Measurements from ENCODE around the gene KCNG2.

DNA sequence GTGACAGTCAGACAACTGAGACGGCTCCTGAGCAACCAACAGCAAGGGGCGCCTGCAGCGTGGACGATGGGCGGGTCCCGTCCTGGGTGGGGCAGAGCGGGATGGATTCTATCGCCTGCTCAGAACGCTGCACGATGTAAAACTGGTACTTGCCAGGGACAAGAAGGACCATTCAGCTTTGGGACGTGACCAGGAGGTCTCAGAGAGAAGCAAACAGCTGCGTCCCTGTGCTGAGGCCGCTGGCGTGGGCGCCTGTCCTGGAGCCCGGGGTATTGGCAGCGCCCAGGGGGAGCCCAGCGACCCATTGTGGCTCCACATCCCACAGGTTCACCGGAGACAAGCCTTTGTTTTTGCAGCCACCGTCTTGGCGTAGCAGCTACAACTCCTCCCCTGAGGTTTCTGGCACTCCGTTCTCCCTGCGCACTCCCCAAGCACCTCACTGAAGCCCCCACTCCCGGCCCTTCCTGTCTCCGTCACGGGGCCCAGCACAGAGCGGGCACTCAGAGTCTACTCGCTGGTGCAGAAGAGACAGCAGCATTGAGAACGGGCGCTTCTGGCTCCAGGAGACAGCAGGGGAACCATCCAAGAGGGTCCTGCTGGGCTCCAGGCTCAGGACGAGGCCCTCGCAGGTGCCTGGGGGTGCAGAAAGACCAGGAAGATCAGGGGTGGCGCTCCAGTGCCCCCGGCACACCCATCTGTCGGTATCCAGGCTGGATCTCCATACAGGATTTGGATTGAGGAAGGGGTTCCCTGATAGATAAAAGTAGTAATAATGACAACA, 22.1 kb upstream of the KCNG2 start:
- TF ChIP-seq, protein P1, sequence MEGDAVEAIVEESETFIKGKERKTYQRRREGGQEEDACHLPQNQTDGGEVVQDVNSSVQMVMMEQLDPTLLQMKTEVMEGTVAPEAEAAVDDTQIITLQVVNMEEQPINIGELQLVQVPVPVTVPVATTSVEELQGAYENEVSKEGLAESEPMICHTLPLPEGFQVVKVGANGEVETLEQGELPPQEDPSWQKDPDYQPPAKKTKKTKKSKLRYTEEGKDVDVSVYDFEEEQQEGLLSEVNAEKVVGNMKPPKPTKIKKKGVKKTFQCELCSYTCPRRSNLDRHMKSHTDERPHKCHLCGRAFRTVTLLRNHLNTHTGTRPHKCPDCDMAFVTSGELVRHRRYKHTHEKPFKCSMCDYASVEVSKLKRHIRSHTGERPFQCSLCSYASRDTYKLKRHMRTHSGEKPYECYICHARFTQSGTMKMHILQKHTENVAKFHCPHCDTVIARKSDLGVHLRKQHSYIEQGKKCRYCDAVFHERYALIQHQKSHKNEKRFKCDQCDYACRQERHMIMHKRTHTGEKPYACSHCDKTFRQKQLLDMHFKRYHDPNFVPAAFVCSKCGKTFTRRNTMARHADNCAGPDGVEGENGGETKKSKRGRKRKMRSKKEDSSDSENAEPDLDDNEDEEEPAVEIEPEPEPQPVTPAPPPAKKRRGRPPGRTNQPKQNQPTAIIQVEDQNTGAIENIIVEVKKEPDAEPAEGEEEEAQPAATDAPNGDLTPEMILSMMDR (conservative IDR thresholded peaks at IDR 0.05; ENCODE audit: low read depth in 2 of 2): no peak
- TF ChIP-seq CREB1 (CRISPR knock-in tag; IDR thresholded peaks at IDR 0.05; ENCODE audit: low read depth) (no peak), EZH2phosphoT487 (IDR thresholded peaks at IDR 0.05; ENCODE audit: unreplicated experiment) (no peak), EZH2 (IDR thresholded peaks at IDR 0.05; ENCODE audit: low read depth, unreplicated experiment) (no peak), POLR2AphosphoS5 (IDR thresholded peaks at IDR 0.05; ENCODE audit: low read depth) (no peak), ZNF114 (CRISPR knock-in tag; IDR thresholded peaks at IDR 0.05) (no peak), JUNB (IDR thresholded peaks at IDR 0.05; ENCODE audit: unreplicated experiment) (no peak)
- TF ChIP-seq, protein P2, sequence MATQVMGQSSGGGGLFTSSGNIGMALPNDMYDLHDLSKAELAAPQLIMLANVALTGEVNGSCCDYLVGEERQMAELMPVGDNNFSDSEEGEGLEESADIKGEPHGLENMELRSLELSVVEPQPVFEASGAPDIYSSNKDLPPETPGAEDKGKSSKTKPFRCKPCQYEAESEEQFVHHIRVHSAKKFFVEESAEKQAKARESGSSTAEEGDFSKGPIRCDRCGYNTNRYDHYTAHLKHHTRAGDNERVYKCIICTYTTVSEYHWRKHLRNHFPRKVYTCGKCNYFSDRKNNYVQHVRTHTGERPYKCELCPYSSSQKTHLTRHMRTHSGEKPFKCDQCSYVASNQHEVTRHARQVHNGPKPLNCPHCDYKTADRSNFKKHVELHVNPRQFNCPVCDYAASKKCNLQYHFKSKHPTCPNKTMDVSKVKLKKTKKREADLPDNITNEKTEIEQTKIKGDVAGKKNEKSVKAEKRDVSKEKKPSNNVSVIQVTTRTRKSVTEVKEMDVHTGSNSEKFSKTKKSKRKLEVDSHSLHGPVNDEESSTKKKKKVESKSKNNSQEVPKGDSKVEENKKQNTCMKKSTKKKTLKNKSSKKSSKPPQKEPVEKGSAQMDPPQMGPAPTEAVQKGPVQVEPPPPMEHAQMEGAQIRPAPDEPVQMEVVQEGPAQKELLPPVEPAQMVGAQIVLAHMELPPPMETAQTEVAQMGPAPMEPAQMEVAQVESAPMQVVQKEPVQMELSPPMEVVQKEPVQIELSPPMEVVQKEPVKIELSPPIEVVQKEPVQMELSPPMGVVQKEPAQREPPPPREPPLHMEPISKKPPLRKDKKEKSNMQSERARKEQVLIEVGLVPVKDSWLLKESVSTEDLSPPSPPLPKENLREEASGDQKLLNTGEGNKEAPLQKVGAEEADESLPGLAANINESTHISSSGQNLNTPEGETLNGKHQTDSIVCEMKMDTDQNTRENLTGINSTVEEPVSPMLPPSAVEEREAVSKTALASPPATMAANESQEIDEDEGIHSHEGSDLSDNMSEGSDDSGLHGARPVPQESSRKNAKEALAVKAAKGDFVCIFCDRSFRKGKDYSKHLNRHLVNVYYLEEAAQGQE (IDR thresholded peaks at IDR 0.05; ENCODE audit: unreplicated experiment): no peak
- TF ChIP-seq, protein P3, sequence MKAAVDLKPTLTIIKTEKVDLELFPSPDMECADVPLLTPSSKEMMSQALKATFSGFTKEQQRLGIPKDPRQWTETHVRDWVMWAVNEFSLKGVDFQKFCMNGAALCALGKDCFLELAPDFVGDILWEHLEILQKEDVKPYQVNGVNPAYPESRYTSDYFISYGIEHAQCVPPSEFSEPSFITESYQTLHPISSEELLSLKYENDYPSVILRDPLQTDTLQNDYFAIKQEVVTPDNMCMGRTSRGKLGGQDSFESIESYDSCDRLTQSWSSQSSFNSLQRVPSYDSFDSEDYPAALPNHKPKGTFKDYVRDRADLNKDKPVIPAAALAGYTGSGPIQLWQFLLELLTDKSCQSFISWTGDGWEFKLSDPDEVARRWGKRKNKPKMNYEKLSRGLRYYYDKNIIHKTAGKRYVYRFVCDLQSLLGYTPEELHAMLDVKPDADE (IDR thresholded peaks at IDR 0.05): no peak

All from GM23338 (cell line).